ENCODE measurements around the gene SOWAHA.

DNA sequence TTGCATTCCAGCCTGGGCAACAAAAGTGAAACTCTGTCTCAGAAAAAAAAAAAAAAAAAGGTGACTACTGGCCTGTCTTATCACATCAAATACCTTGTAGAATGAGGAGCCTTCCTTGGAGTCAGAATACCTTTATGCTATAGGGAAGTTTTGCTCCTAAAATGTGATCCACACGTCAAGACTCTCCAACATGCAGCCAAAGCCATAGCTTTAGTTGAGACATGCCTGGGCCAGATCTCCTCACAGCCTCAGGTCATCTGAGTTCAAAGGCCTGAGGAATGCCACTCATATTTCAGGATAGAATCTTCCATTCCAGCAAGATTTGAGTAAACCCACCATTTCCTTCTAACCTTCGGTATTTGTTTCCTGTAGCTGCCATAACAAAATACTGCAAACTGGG is 13.7 kb upstream of the SOWAHA start:
- TF ChIP-seq, protein P1, sequence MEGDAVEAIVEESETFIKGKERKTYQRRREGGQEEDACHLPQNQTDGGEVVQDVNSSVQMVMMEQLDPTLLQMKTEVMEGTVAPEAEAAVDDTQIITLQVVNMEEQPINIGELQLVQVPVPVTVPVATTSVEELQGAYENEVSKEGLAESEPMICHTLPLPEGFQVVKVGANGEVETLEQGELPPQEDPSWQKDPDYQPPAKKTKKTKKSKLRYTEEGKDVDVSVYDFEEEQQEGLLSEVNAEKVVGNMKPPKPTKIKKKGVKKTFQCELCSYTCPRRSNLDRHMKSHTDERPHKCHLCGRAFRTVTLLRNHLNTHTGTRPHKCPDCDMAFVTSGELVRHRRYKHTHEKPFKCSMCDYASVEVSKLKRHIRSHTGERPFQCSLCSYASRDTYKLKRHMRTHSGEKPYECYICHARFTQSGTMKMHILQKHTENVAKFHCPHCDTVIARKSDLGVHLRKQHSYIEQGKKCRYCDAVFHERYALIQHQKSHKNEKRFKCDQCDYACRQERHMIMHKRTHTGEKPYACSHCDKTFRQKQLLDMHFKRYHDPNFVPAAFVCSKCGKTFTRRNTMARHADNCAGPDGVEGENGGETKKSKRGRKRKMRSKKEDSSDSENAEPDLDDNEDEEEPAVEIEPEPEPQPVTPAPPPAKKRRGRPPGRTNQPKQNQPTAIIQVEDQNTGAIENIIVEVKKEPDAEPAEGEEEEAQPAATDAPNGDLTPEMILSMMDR (IDR thresholded peaks at IDR 0.05): no peak
- no peak for TF ChIP-seq EZH2 (IDR thresholded peaks at IDR 0.05)
